Mesenchymal stem cell (in vitro differentiated cells and primary cell): ENCODE data around the gene PLXNC1.

Experiments used
- DNase-seq: peaks from one replicate; pipeline ENCODE4 v3.0.0-alpha.2; 2013
- H2AFZ ChIP-seq: one replicate; pipeline ENCODE4 v1.6.1; 2013; ENCODE audit warnings: low read depth, mild to moderate bottlenecking, control low read depth, inconsistent platforms, low read length, moderate library complexity
- H2AK5ac ChIP-seq: 2 replicates; pipeline ENCODE4 v1.6.1; 2013; ENCODE audit warnings: low read length, moderate library complexity, mild to moderate bottlenecking, inconsistent platforms; ENCODE audit not compliant: severe bottlenecking
- H2BK120ac ChIP-seq: one replicate; pipeline ENCODE4 v1.6.1; 2013; ENCODE audit warnings: low read depth, mild to moderate bottlenecking, inconsistent platforms, low read length, moderate library complexity
- H2BK12ac ChIP-seq, 2 experiments: one replicate each; pipeline ENCODE4 v1.6.1; 2013; ENCODE audit warnings: inconsistent platforms in 2 of 2, low read length in 2 of 2, mild to moderate bottlenecking in 2 of 2, moderate library complexity in 2 of 2, control low read depth in 1 of 2
- H2BK15ac ChIP-seq: one replicate; pipeline ENCODE4 v1.6.1; 2013; ENCODE audit warnings: mild to moderate bottlenecking, low read depth, inconsistent platforms; ENCODE audit not compliant: poor library complexity, severe bottlenecking
- H2BK5ac ChIP-seq: 2 replicates; pipeline ENCODE4 v1.6.1; 2013; ENCODE audit warnings: low read depth, mild to moderate bottlenecking, low read length, control low read depth, inconsistent platforms; ENCODE audit not compliant: poor library complexity, severe bottlenecking
- H3K14ac ChIP-seq, 2 experiments: one replicate each; pipeline ENCODE4 v1.6.1; 2013; ENCODE audit warnings: inconsistent platforms in 2 of 2, low read length in 2 of 2, control low read depth in 1 of 2, mild to moderate bottlenecking in 1 of 2, moderate library complexity in 1 of 2
- H3K18ac ChIP-seq, 2 experiments: one replicate each; pipeline ENCODE4 v1.6.1; 2013; ENCODE audit warnings: inconsistent platforms in 2 of 2, low read length in 2 of 2, control low read depth in 1 of 2, low read depth in 1 of 2, mild to moderate bottlenecking in 1 of 2
- H3K23ac ChIP-seq, 2 experiments: one replicate each; pipeline ENCODE4 v1.6.1; 2013; ENCODE audit warnings: inconsistent platforms in 2 of 2, low read length in 2 of 2, mild to moderate bottlenecking in 2 of 2, moderate library complexity in 2 of 2, control low read depth in 1 of 2
- H3K27ac ChIP-seq: 2 replicates; pipeline ENCODE4 v1.5.1; 2013; ENCODE audit warnings: mild to moderate bottlenecking, moderate library complexity, low read length, control low read depth, inconsistent platforms; ENCODE audit not compliant: poor library complexity, severe bottlenecking
- H3K27me3 ChIP-seq, 2 experiments: 2 replicates each; pipeline versions ENCODE4 v1.6.1 to v1.7.0; 2013; ENCODE audit warnings: low read length in 2 of 2, mild to moderate bottlenecking in 2 of 2, moderate library complexity in 2 of 2, control low read depth in 1 of 2, inconsistent platforms in 1 of 2; ENCODE audit not compliant: control insufficient read depth in 1 of 2, insufficient read depth in 1 of 2
- H3K36me3 ChIP-seq, 2 experiments: 2 replicates each; pipeline versions ENCODE4 v1.6.1 to v1.7.0; 2013; ENCODE audit warnings: low read length in 2 of 2, control low read depth in 1 of 2, inconsistent platforms in 1 of 2, low read depth in 1 of 2, mild to moderate bottlenecking in 1 of 2; ENCODE audit not compliant: insufficient read depth in 2 of 2, control insufficient read depth in 1 of 2
- H3K4ac ChIP-seq, 2 experiments: one replicate each; pipeline ENCODE4 v1.6.1; 2013; ENCODE audit warnings: inconsistent platforms in 2 of 2, low read length in 2 of 2, mild to moderate bottlenecking in 2 of 2, moderate library complexity in 2 of 2, control low read depth in 1 of 2, low read depth in 1 of 2
- H3K4me1 ChIP-seq: 2 replicates; pipeline ENCODE4 v1.6.1; 2013; ENCODE audit warnings: low read depth, low read length, control low read depth; ENCODE audit not compliant: control insufficient read depth, insufficient read depth
- H3K4me2 ChIP-seq: 2 replicates; pipeline ENCODE4 v1.6.1; 2013; ENCODE audit warnings: low read length, mild to moderate bottlenecking, inconsistent platforms; ENCODE audit not compliant: poor library complexity, severe bottlenecking
- H3K4me3 ChIP-seq, 2 experiments: 2 replicates each; pipeline versions ENCODE4 v1.5.1 to v1.7.0; 2013; ENCODE audit warnings: low read length in 2 of 2, mild to moderate bottlenecking in 2 of 2, control low read depth in 1 of 2, low read depth in 1 of 2; ENCODE audit not compliant: insufficient read depth in 1 of 2
- H3K79me1 ChIP-seq: replicated peaks from 2 replicates; pipeline ENCODE4 v1.6.1; 2013; ENCODE audit warnings: mild to moderate bottlenecking, control low read depth, low read length, inconsistent platforms; ENCODE audit not compliant: poor library complexity, severe bottlenecking
- H3K9ac ChIP-seq: 2 replicates; pipeline ENCODE4 v1.7.0; 2013; ENCODE audit warnings: mild to moderate bottlenecking, low read length, moderate library complexity
- H3K9me3 ChIP-seq: 2 replicates; pipeline ENCODE4 v1.7.0; 2013; ENCODE audit warnings: mild to moderate bottlenecking, low read length; ENCODE audit not compliant: control insufficient read depth
- H4K8ac ChIP-seq: one replicate; pipeline ENCODE4 v1.6.1; 2013; ENCODE audit warnings: inconsistent platforms, mild to moderate bottlenecking, low read length, moderate library complexity
- H4K91ac ChIP-seq: one replicate; pipeline ENCODE4 v1.6.1; 2013; ENCODE audit warnings: mild to moderate bottlenecking, low read length, inconsistent platforms
- WGBS: methylation state at CpG from one replicate; pipeline ENCODE4 v1.1.7; 2013; ENCODE audit warnings: mixed read lengths; 5-methylcytosine and 5-hydroxymethylcytosine counted together

PLXNC1 gene

DNA sequence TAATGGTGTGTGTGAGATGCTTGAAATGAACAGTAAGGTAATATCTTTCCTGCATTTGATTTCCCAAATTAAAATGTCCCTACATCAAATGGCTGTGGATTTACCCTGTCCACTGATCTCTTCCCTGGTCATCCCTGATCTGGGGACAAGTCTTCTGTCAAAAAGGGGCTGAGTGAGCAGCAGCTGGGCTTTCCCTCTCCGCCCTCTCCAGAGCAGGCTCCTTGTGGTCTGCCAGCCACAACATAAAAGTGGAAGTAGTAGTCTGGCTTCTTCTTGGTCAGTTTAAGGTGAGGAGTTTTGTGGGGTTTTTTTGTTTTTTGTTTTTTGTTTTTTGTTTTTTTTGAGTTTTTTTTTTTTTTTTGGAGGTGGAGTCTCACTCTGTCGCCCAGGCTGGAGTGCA lies 25.2 kb upstream of the PLXNC1 start:
- Histone ChIP-seq H2BK15ac (no peak overlapping the region), H3K4ac (no peak overlapping the region), H4K8ac (no peak overlapping the region), H3K18ac (no peak overlapping the region), H3K36me3 (no peaks in the 10 kb centered on the region), H3K79me1 (no peaks in the 10 kb centered on the region), H3K4me2 (no peak overlapping the region), H2BK120ac (no peak overlapping the region), H2BK5ac (no peak overlapping the region), H3K4me3 (no peak overlapping the region), H3K23ac (no peak overlapping the region), H2AFZ (no peak overlapping the region), H2AK5ac (no peak overlapping the region), H3K27me3 (peaks cover 27 to 55% of the 10 kb centered on the region in 2 experiments), H3K27ac (no peak overlapping the region), H3K4me1 (no peaks in the 10 kb centered on the region), H3K14ac (no peak overlapping the region), H3K9me3 (no peaks in the 10 kb centered on the region), H3K9ac (no peak overlapping the region), H2BK12ac (no peak overlapping the region), H4K91ac (no peak overlapping the region)
- no peak for DNase-seq
- 81% methylated on average over 2 of the region's 2 CpGs for WGBS

GRCh38 chr12:94126067-94126466 lies 22.3 kb upstream of the PLXNC1 start:
- no peak overlapping the region for H2AFZ ChIP-seq
- H2AK5ac ChIP-seq, result no peak overlapping the region
- H3K9me3 ChIP-seq, result no peaks in the 10 kb centered on the region
- H4K91ac ChIP-seq, result no peak overlapping the region
- H3K23ac ChIP-seq, result no peak overlapping the region
- H3K18ac ChIP-seq, result no peak overlapping the region
- WGBS, result 87% methylated on average over 1 of the region's 1 CpG
- H2BK12ac ChIP-seq, result no peak overlapping the region
- no peak overlapping the region for H3K4me3 ChIP-seq
- no peak overlapping the region for H4K8ac ChIP-seq
- no peak overlapping the region for H3K4me2 ChIP-seq
- peaks cover 43 to 70% of the 10 kb centered on the region in 2 experiments for H3K27me3 ChIP-seq
- H3K4ac ChIP-seq, result no peak overlapping the region
- H2BK120ac ChIP-seq, result no peak overlapping the region
- no peaks in the 10 kb centered on the region for H3K4me1 ChIP-seq
- no peak overlapping the region for H3K14ac ChIP-seq
- DNase-seq, result no peak
- H3K27ac ChIP-seq, result no peak overlapping the region
- no peak overlapping the region for H2BK15ac ChIP-seq
- H3K79me1 ChIP-seq, result no peaks in the 10 kb centered on the region
- H2BK5ac ChIP-seq, result no peak overlapping the region
- H3K9ac ChIP-seq, result no peak overlapping the region
- H3K36me3 ChIP-seq, result no peaks in the 10 kb centered on the region

- H3K4me3 ChIP-seq, result no peak overlapping the region
- H3K27me3 ChIP-seq, result peaks cover 43 to 64% of the 10 kb centered on the region in 2 experiments
- H2BK15ac ChIP-seq, result no peak overlapping the region
- DNase-seq, result no peak
- no peak overlapping the region for H3K4ac ChIP-seq
- no peak overlapping the region for H3K4me2 ChIP-seq
- no peak overlapping the region for H4K8ac ChIP-seq
- H3K9ac ChIP-seq, result no peak overlapping the region
- H2AK5ac ChIP-seq, result no peak overlapping the region
- no peak overlapping the region for H3K27ac ChIP-seq
- no peaks in the 10 kb centered on the region for H3K36me3 ChIP-seq
- no peak overlapping the region for H2BK120ac ChIP-seq
- H3K4me1 ChIP-seq, result no peaks in the 10 kb centered on the region
- 98% methylated on average over 7 of the region's 12 CpGs for WGBS
- H3K18ac ChIP-seq, result no peak overlapping the region
- H3K79me1 ChIP-seq, result no peaks in the 10 kb centered on the region
- no peak overlapping the region for H3K14ac ChIP-seq
- H3K23ac ChIP-seq, result no peak overlapping the region
- H4K91ac ChIP-seq, result no peak overlapping the region
- no peaks in the 10 kb centered on the region for H3K9me3 ChIP-seq
- no peak overlapping the region for H2BK12ac ChIP-seq
- no peak overlapping the region for H2AFZ ChIP-seq
- no peak overlapping the region for H2BK5ac ChIP-seq
These were observed 20.9 kb upstream of the PLXNC1 start for GRCh38 chr12:94127239-94128131.

- no peaks in the 10 kb centered on the region for H3K9me3 ChIP-seq
- no peak overlapping the region for H3K14ac ChIP-seq
- no peak overlapping the region for H3K27ac ChIP-seq
- no peak overlapping the region for H4K8ac ChIP-seq
- no peaks in the 10 kb centered on the region for H3K36me3 ChIP-seq
- H3K79me1 ChIP-seq, result no peaks in the 10 kb centered on the region
- H3K23ac ChIP-seq, result no peak overlapping the region
- no peak for DNase-seq
- H2BK120ac ChIP-seq, result no peak overlapping the region
- H3K4me1 ChIP-seq, result no peaks in the 10 kb centered on the region
- no peak overlapping the region for H4K91ac ChIP-seq
- H2BK5ac ChIP-seq, result no peak overlapping the region
- H3K27me3 ChIP-seq, result peaks cover 48 to 58% of the 10 kb centered on the region in 2 experiments
- H3K4ac ChIP-seq, result no peak overlapping the region
- H2AK5ac ChIP-seq, result no peak overlapping the region
- no peak overlapping the region for H2BK15ac ChIP-seq
- H2BK12ac ChIP-seq, result no peak overlapping the region
- no peak overlapping the region for H2AFZ ChIP-seq
- no peak overlapping the region for H3K4me2 ChIP-seq
- no peak overlapping the region for H3K18ac ChIP-seq
- 100% methylated on average over 3 of the region's 4 CpGs for WGBS
- H3K9ac ChIP-seq, result no peak overlapping the region
- H3K4me3 ChIP-seq, result no peak overlapping the region
These were observed 20.1 kb upstream of the PLXNC1 start for GRCh38 chr12:94128280-94128679.
